BE2C (cell line): ENCODE data around the gene CENPW.
A peak's percentile ranks its signal among the peaks of the same experiment; 100 is the strongest.

ENCODE experiments used
- DNase-seq: peaks from one replicate; pipeline ENCODE4 v3.0.0-alpha.2; 2020
- H3K27me3 ChIP-seq: fragments of 250-450 bp; sonication (Bioruptor Pico); 2 replicates; pipeline ENCODE4 v1.5.1; 2020; ENCODE audit warnings: mild to moderate bottlenecking
- H3K36me3 ChIP-seq: fragments of 250-450 bp; sonication (Bioruptor Pico); 2 replicates; pipeline ENCODE4 v1.5.1; 2020; ENCODE audit warnings: mild to moderate bottlenecking
- H3K4me1 ChIP-seq: fragments of 250-450 bp; sonication (Bioruptor Pico); 2 replicates; pipeline ENCODE4 v1.5.1; 2020
- H3K4me3 ChIP-seq: 2 replicates; pipeline ENCODE4 v1.5.1; 2011; ENCODE audit warnings: low read depth, low read length
- H3K9me3 ChIP-seq: fragments of 250-450 bp; sonication (Bioruptor Pico); 2 replicates; pipeline ENCODE4 v1.5.1; 2020
- CTCF ChIP-seq: IDR thresholded peaks from 2 replicates; pipeline ENCODE4 v1.5.1; 2012; ENCODE audit warnings: mild to moderate bottlenecking, low read depth, low read length

CENPW gene

DNA sequence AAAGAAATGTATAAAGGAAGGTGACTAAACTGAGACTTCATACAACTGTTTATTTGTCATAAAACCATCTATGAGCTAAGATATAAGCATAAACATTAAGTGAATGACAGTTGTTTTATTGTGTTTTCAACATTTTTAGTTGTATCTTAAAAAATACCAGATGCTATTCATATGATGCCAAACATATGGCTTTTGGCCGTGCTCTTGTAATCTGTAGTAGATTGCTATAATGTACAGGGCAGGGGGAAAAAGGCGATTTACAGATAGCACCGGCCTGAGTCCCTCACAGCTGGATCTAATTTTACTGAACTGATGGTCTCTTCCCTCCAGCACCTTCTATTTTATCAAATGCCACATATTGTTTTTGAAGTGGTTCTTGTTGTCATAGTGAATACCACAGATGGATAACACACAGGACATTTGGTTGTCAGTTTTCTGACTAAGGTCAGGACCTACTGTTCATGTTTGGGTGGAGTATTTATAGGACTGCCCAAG lies 48.2 kb downstream of the CENPW start:
- H3K27me3 ChIP-seq, result no peaks in the 10 kb centered on the region
- no peaks in the 10 kb centered on the region for H3K36me3 ChIP-seq
- no peak overlapping the region for H3K4me3 ChIP-seq

GRCh38 chr6:126396131-126396530 lies 56.2 kb downstream of the CENPW start:
- Histone ChIP-seq H3K27me3 (no peaks in the 10 kb centered on the region), H3K4me1 (no peaks in the 10 kb centered on the region), H3K9me3 (no peaks in the 10 kb centered on the region), H3K36me3 (no peaks in the 10 kb centered on the region), H3K4me3 (no peak overlapping the region)
- no peak for DNase-seq
- no peak for TF ChIP-seq CTCF

More for the DNA sequence above, 48.2 kb downstream of the CENPW start:
- peak; percentile 18 for DNase-seq
- Histone ChIP-seq H3K4me1 (no peaks in the 10 kb centered on the region), H3K9me3 (no peaks in the 10 kb centered on the region)
- no peak for TF ChIP-seq CTCF
